ENCODE measurements around the gene CNEP1R1. TPM values are rescaled to one million over a fixed set of nuclear protein-coding genes. Genes with fewer than 3 reads are reported as not detected.

CNEP1R1 gene
- total RNA-seq, 2 donors from 2014 or later, result 20.2 to 24.9 TPM

- H3K9me3 ChIP-seq (ENCODE audit: control insufficient read depth, low read length), result no peaks in the 10 kb centered on the region
- H3K4me3 ChIP-seq (ENCODE audit: low read length), result no peak overlapping the region
- Mint-ChIP-seq H3K9me3 (peaks cover 20% of the 10 kb centered on the region), H3K4me3 (no peak overlapping the region), H3K27me3 (ENCODE audit: insufficient read depth) (peaks cover 4% of the 10 kb centered on the region), H3K36me3 (ENCODE audit: low read depth) (no peaks in the 10 kb centered on the region), H3K27ac (no peak overlapping the region), H3K4me1 (no peaks in the 10 kb centered on the region)
- H3K36me3 ChIP-seq (ENCODE audit: control insufficient read depth, insufficient read depth, low read length), result no peaks in the 10 kb centered on the region
- no peaks in the 10 kb centered on the region for H3K27me3 ChIP-seq (ENCODE audit: control insufficient read depth, insufficient read depth, low read length, poor library complexity, severe bottlenecking)
- 88 to 93% methylated on average over 9 of the region's 10 CpGs for WGBS, 2 experiments (ENCODE audit: insufficient coverage in 1 of 2, insufficient read length in 1 of 2)
- DNase-seq, result no peak
- no peak overlapping the region for H3K9ac ChIP-seq (ENCODE audit: extremely low read depth, low read length, poor library complexity, severe bottlenecking)
- no peaks in the 10 kb centered on the region for H3K4me1 ChIP-seq (ENCODE audit: control insufficient read depth, insufficient read depth, low read length)
- no peak overlapping the region for H3K27ac ChIP-seq (ENCODE audit: low read depth, low read length)
- TF ChIP-seq CTCF (conservative IDR thresholded peaks at IDR 0.05), result no peak
These were observed 34.1 kb downstream of the CNEP1R1 start for GRCh38 chr16:50059111-50059510.

- no peaks in the 10 kb centered on the region for H3K36me3 ChIP-seq (ENCODE audit: control insufficient read depth, insufficient read depth, low read length)
- no peaks in the 10 kb centered on the region for H3K36me3 Mint-ChIP-seq (ENCODE audit: low read depth)
- 91 to 92% methylated on average over 3 of the region's 3 CpGs for WGBS, 2 experiments (ENCODE audit: insufficient coverage in 1 of 2, insufficient read length in 1 of 2)
- H3K4me3 Mint-ChIP-seq, result no peak overlapping the region
- no peaks in the 10 kb centered on the region for H3K9me3 ChIP-seq (ENCODE audit: control insufficient read depth, low read length)
- no peak overlapping the region for H3K27ac Mint-ChIP-seq
- no peak overlapping the region for H3K27ac ChIP-seq (ENCODE audit: low read depth, low read length)
- H3K27me3 ChIP-seq (ENCODE audit: control insufficient read depth, insufficient read depth, low read length, poor library complexity, severe bottlenecking), result no peaks in the 10 kb centered on the region
- no peak for DNase-seq
- H3K4me1 ChIP-seq (ENCODE audit: control insufficient read depth, insufficient read depth, low read length), result no peaks in the 10 kb centered on the region
- peaks cover 4% of the 10 kb centered on the region for H3K27me3 Mint-ChIP-seq (ENCODE audit: insufficient read depth)
- no peaks in the 10 kb centered on the region for H3K4me1 Mint-ChIP-seq
- peaks cover 20% of the 10 kb centered on the region for H3K9me3 Mint-ChIP-seq
- no peak for TF ChIP-seq CTCF (conservative IDR thresholded peaks at IDR 0.05)
- no peak overlapping the region for H3K4me3 ChIP-seq (ENCODE audit: low read length)
- H3K9ac ChIP-seq (ENCODE audit: extremely low read depth, low read length, poor library complexity, severe bottlenecking), result no peak overlapping the region
These were observed 34.6 kb downstream of the CNEP1R1 start for GRCh38 chr16:50059669-50060068.

- DNase-seq, result no peak
- H3K27me3 ChIP-seq (ENCODE audit: control insufficient read depth, insufficient read depth, low read length, poor library complexity, severe bottlenecking), result no peaks in the 10 kb centered on the region
- no CpG with 5 or more reads among the region's 1 CpG for WGBS, 2 experiments (ENCODE audit: insufficient coverage in 1 of 2, insufficient read length in 1 of 2)
- no peak overlapping the region for H3K27ac ChIP-seq (ENCODE audit: low read depth, low read length)
- Mint-ChIP-seq H3K27ac (no peak overlapping the region), H3K9me3 (peaks cover 12% of the 10 kb centered on the region), H3K27me3 (ENCODE audit: insufficient read depth) (peaks cover 4% of the 10 kb centered on the region), H3K36me3 (ENCODE audit: low read depth) (no peaks in the 10 kb centered on the region), H3K4me3 (no peak overlapping the region), H3K4me1 (no peaks in the 10 kb centered on the region)
- H3K4me1 ChIP-seq (ENCODE audit: control insufficient read depth, insufficient read depth, low read length), result no peaks in the 10 kb centered on the region
- no peaks in the 10 kb centered on the region for H3K36me3 ChIP-seq (ENCODE audit: control insufficient read depth, insufficient read depth, low read length)
- H3K4me3 ChIP-seq (ENCODE audit: low read length), result no peak overlapping the region
- no peaks in the 10 kb centered on the region for H3K9me3 ChIP-seq (ENCODE audit: control insufficient read depth, low read length)
- TF ChIP-seq CTCF (conservative IDR thresholded peaks at IDR 0.05), result no peak
- H3K9ac ChIP-seq (ENCODE audit: extremely low read depth, low read length, poor library complexity, severe bottlenecking), result no peak overlapping the region
These were observed 36.3 kb downstream of the CNEP1R1 start for GRCh38 chr16:50061326-50061725.
